ENCODE measurements around the gene GCNT2.
"Not testable (repeated sequence)": the region's sequence is repeated elsewhere in the genome, so short reads cannot be mapped to it uniquely, and the experiment has no call there.

The GCNT2 gene

GRCh38 chr6:10610289-10610688, 89.1 kb downstream of the GCNT2 start:
- no peak for DNase-seq (ENCODE audit: low spot score)

GRCh38 chr6:10612161-10612560, 91.0 kb downstream of the GCNT2 start:
- DNase-seq (ENCODE audit: low spot score) = no peak

- DNase-seq (ENCODE audit: low spot score) = no peak
Measured at GRCh38 chr6:10613077-10613476, 91.9 kb downstream of the GCNT2 start.

- no peak for DNase-seq (ENCODE audit: low spot score)
Measured at GRCh38 chr6:10613723-10614122, 92.6 kb downstream of the GCNT2 start.

GRCh38 chr6:10615675-10616074, 94.5 kb downstream of the GCNT2 start:
- DNase-seq (ENCODE audit: low spot score) = no peak

GRCh38 chr6:10616266-10616665, 95.1 kb downstream of the GCNT2 start:
- DNase-seq (ENCODE audit: low spot score) = not testable (repeated sequence)

- no peak for DNase-seq (ENCODE audit: low spot score)
Measured at GRCh38 chr6:10617008-10617696, 96.0 kb downstream of the GCNT2 start.

GRCh38 chr6:10618409-10618808, 97.3 kb downstream of the GCNT2 start:
- DNase-seq (ENCODE audit: low spot score) = no peak

GRCh38 chr6:10621213-10621612, 100.1 kb downstream of the GCNT2 start:
- DNase-seq (ENCODE audit: low spot score) = no peak

GRCh38 chr6:10621847-10622246, 100.7 kb downstream of the GCNT2 start:
- no peak for DNase-seq (ENCODE audit: low spot score)

GRCh38 chr6:10624836-10625235, 103.7 kb downstream of the GCNT2 start:
- no peak for DNase-seq (ENCODE audit: low spot score)

- DNase-seq (ENCODE audit: low spot score) = no peak
Measured at GRCh38 chr6:10626154-10626741, 105.1 kb downstream of the GCNT2 start.

GRCh38 chr6:10627800-10628199, 106.6 kb downstream of the GCNT2 start:
- DNase-seq (ENCODE audit: low spot score) = no peak

GRCh38 chr6:10630178-10630577, 109.0 kb downstream of the GCNT2 start:
- no peak for DNase-seq (ENCODE audit: low spot score)

GRCh38 chr6:10633216-10633615, 112.1 kb downstream of the GCNT2 start:
- no peak for DNase-seq (ENCODE audit: low spot score)

GRCh38 chr6:10640412-10640811, 119.3 kb downstream of the GCNT2 start:
- DNase-seq (ENCODE audit: low spot score) = no peak

- DNase-seq (ENCODE audit: low spot score) = no peak
Measured at GRCh38 chr6:10641528-10641927, 120.4 kb downstream of the GCNT2 start.

GRCh38 chr6:10643201-10643651, 122.1 kb downstream of the GCNT2 start:
- no peak for DNase-seq (ENCODE audit: low spot score)

GRCh38 chr6:10644225-10644624, 123.1 kb downstream of the GCNT2 start:
- no peak for DNase-seq (ENCODE audit: low spot score)

GRCh38 chr6:10655508-10656055, 134.4 kb downstream of the GCNT2 start:
- no peak for DNase-seq (ENCODE audit: low spot score)

GRCh38 chr6:10658910-10659698, 138.0 kb downstream of the GCNT2 start:
- no peak for DNase-seq (ENCODE audit: low spot score)

- DNase-seq (ENCODE audit: low spot score) = no peak
Measured at GRCh38 chr6:10659699-10660348, 138.7 kb downstream of the GCNT2 start.
